Activated CD4-positive, alpha-beta T cell treated with anti-CD3 and anti-CD28 coated beads, Interleukin-2, amount 50 U/mL, for 24 hours (primary cell): ENCODE data around the gene TRPM2.
"Not testable (repeated sequence)": the region's sequence is repeated elsewhere in the genome, so short reads cannot be mapped to it uniquely, and the experiment has no call there.

ENCODE experiments used
- DNase-seq, 2 donors: peaks; one replicate each; pipeline ENCODE4 v3.0.0-alpha.2; 2020; ENCODE audit warnings: low read depth in 1 of 2, low spot score in 1 of 2

Gene TRPM2

GRCh38 chr21:44395260-44395659, 41.8 kb downstream of the TRPM2 start:
- no peak for DNase-seq

DNA sequence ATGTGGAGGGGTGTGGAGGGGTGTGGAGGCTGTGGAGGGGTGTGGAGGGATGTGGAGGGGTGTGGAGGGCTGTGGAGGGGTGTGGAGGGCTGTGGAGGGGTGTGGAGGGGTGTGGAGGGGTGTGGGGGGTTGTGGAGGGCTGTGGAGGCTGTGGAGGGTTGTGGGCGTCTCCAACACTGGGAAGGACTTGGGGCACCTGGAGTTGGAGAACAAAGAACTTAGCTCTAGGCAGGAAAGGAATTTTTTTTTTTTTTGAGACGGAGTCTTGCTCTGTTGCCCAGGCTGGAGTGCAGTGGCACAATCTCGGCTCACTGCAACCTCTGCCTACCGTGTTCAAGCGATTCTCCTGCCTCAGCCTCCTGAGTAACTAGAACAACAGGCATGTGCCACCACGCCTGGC, 43.4 kb downstream of the TRPM2 start:
- DNase-seq: not testable (repeated sequence)

- no peak for DNase-seq
These were observed 44.1 kb downstream of the TRPM2 start for GRCh38 chr21:44397431-44398031.

- DNase-seq: no peak
These were observed 45.1 kb downstream of the TRPM2 start for GRCh38 chr21:44398499-44398898.

- DNase-seq: no peak
These were observed 45.9 kb downstream of the TRPM2 start for GRCh38 chr21:44399151-44399954.

GRCh38 chr21:44399955-44400790, 46.8 kb downstream of the TRPM2 start:
- no peak for DNase-seq

- DNase-seq: no peak
These were observed 47.5 kb downstream of the TRPM2 start for GRCh38 chr21:44400791-44401385.

- DNase-seq: no peak
These were observed 48.2 kb downstream of the TRPM2 start for GRCh38 chr21:44401386-44402160.

- no peak for DNase-seq
These were observed 49.1 kb downstream of the TRPM2 start for GRCh38 chr21:44402323-44403105.

GRCh38 chr21:44403106-44404020, 49.9 kb downstream of the TRPM2 start:
- DNase-seq: no peak

DNA sequence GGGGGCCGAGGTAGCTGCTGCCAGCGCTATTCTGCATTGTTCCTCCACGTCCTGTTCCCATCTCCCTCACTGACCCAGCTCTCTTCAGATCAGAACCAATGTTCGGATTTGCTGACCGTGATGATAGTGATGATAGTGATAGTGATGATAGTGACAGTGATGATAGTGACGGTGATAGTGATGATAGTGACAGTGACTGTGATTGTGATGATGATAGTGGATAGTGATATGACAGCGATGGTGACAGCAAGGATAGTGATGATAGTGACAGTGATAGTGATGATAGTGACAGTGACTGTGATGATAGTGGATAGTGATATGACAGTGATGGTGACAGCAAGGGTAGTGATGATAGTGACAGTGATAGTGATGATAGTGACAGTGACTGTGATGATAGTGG, 51.1 kb downstream of the TRPM2 start:
- DNase-seq: not testable (repeated sequence)

DNA sequence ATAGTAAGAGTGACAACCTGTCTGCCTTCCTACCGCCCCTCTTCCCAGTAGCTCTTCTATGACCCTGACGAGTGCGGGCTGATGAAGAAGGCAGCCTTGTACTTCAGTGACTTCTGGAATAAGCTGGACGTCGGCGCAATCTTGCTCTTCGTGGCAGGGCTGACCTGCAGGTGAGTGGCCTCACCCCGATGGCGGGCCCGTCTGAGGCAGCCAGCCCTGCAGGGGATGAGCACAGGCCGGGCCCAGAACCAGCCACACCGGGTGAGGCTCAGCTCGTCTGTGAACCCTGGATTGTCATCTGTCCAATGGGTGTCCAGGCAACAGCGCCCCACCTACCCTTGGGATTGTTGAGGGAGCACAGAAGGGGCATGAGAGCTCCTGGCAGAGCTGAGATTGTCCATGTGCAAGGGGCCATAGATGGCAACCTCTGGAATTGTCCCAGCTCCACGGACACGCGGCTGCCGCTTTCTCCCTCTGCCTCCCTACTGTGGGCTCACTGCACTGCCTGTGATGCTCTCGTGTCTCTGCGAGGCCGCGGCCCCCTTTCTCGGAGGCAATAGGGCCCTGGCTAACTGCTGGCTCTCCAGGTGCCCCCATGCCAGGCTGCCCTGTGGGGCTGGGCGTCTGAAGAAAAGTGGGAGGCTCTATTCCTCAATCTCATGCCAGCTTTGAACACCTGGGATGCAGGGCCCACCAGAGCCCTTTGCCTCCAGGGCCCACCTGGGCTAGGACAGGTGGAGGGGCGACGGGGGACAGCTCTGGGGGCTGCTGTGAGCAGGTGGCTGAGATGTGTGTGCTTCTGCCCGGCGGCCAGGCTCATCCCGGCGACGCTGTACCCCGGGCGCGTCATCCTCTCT, 51.9 kb downstream of the TRPM2 start:
- DNase-seq: no peak

DNA sequence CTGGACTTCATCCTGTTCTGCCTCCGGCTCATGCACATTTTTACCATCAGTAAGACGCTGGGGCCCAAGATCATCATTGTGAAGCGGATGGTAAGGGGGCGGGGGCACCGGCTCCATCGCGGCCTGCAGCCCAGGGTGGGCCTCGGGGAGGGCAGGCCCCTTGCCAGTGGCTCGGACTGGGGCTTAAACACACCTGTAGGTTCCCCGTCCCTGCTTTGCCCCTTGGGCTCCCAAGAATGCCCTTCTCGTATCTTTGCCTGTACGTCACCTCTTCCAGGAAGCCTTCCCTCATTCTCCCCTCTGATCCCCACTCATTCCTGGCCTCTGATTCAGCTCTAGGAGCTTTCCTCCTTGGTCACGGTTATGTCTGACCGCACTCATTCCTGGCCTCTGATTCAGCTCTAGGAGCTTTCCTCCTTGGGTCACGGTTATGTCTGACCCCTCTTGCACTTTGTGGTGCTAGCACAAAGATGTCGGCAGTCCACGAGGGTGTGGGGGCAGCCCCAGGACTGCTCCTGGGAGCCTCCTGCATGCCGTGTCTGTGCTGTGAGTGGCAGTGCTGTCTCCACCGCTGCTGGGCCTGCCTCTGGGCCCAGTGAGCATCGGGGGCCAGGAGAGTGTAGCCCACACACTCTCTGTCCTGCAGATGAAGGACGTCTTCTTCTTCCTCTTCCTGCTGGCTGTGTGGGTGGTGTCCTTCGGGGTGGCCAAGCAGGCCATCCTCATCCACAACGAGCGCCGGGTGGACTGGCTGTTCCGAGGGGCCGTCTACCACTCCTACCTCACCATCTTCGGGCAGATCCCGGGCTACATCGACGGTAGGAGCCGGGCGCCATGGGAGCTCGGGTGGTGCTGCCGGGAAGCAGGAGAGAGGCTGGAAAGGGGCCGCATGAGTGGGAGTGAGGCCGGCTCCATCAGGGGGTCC, 52.8 kb downstream of the TRPM2 start:
- DNase-seq: no peak

DNA sequence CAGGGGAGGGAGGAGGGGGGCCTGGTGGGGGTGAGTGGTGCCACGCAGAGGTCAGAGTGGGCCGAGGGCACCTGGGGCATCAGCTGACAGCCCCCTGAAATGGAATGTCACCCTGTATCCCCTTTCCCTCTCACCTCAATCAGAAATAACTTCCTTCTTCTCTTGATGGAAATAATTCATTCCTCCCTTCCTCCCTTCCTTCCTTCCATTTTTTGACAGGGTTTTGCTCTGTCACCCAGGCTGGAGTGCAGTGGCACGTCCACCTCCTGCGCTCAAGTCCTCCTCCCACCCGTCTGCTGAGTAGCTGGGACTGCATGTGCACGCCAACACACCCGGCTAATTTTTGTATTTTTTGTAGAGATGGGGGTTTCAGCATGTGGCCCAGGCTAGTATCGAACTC, 53.5 kb downstream of the TRPM2 start:
- no peak for DNase-seq

- peak in 1 of 2 donors; percentile 28 for DNase-seq
These were observed 54.1 kb downstream of the TRPM2 start for GRCh38 chr21:44407493-44407892.

DNA sequence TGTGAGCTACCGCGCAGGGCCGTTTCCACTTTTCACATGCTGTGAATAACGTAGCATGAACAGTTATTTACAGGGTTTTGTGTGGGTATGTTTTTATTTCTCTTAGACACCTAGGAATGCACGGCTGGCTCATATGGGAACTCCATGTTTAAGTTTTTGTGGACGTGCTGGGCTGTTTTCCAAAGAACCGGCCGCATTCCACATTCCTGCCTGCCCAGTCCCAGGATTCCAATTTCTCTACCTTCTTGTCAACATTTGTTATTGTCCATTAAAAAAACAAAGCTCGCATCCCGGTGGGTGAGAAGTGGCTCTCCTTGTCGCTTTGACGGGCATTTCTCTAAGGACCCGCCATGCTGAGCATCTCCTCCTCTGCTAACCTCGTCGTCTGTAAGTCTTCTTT, 54.8 kb downstream of the TRPM2 start:
- no peak for DNase-seq
